ENCODE results near the gene CCL13. TPM values are rescaled to one million over a fixed set of nuclear protein-coding genes. Genes with fewer than 3 reads are reported as not detected.

CCL13 gene
- polyA plus RNA-seq, 1 of the 3 experiments (the other 2 are of a cell fraction): not detected

DNA sequence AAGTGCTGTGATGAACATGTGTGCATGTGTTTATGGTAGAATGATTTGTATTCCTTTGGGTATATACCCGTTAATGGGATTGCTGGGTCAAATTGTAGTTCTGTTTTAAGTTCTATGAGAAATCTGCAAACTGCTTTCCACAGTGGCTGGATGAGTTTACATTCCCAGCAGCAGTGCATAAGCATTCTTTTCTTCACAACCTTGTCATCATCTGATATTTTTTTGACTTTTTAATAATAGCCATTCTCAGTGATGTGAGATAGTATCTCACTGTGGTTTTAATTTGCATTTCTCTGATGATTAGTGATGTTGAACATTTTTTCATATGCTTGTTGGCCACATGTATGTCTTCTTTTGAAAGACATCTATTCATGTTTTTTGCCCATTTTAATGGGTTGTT, 18.6 kb upstream of the CCL13 start (continued):
- TF ChIP-seq, protein P1, sequence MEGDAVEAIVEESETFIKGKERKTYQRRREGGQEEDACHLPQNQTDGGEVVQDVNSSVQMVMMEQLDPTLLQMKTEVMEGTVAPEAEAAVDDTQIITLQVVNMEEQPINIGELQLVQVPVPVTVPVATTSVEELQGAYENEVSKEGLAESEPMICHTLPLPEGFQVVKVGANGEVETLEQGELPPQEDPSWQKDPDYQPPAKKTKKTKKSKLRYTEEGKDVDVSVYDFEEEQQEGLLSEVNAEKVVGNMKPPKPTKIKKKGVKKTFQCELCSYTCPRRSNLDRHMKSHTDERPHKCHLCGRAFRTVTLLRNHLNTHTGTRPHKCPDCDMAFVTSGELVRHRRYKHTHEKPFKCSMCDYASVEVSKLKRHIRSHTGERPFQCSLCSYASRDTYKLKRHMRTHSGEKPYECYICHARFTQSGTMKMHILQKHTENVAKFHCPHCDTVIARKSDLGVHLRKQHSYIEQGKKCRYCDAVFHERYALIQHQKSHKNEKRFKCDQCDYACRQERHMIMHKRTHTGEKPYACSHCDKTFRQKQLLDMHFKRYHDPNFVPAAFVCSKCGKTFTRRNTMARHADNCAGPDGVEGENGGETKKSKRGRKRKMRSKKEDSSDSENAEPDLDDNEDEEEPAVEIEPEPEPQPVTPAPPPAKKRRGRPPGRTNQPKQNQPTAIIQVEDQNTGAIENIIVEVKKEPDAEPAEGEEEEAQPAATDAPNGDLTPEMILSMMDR (IDR thresholded peaks at IDR 0.05): no peak
- TF ChIP-seq, protein P2, sequence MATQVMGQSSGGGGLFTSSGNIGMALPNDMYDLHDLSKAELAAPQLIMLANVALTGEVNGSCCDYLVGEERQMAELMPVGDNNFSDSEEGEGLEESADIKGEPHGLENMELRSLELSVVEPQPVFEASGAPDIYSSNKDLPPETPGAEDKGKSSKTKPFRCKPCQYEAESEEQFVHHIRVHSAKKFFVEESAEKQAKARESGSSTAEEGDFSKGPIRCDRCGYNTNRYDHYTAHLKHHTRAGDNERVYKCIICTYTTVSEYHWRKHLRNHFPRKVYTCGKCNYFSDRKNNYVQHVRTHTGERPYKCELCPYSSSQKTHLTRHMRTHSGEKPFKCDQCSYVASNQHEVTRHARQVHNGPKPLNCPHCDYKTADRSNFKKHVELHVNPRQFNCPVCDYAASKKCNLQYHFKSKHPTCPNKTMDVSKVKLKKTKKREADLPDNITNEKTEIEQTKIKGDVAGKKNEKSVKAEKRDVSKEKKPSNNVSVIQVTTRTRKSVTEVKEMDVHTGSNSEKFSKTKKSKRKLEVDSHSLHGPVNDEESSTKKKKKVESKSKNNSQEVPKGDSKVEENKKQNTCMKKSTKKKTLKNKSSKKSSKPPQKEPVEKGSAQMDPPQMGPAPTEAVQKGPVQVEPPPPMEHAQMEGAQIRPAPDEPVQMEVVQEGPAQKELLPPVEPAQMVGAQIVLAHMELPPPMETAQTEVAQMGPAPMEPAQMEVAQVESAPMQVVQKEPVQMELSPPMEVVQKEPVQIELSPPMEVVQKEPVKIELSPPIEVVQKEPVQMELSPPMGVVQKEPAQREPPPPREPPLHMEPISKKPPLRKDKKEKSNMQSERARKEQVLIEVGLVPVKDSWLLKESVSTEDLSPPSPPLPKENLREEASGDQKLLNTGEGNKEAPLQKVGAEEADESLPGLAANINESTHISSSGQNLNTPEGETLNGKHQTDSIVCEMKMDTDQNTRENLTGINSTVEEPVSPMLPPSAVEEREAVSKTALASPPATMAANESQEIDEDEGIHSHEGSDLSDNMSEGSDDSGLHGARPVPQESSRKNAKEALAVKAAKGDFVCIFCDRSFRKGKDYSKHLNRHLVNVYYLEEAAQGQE (IDR thresholded peaks at IDR 0.05; ENCODE audit: low read depth, low read length): no peak
- no peak for TF ChIP-seq YY1 (IDR thresholded peaks at IDR 0.05; ENCODE audit: low read depth)

DNA sequence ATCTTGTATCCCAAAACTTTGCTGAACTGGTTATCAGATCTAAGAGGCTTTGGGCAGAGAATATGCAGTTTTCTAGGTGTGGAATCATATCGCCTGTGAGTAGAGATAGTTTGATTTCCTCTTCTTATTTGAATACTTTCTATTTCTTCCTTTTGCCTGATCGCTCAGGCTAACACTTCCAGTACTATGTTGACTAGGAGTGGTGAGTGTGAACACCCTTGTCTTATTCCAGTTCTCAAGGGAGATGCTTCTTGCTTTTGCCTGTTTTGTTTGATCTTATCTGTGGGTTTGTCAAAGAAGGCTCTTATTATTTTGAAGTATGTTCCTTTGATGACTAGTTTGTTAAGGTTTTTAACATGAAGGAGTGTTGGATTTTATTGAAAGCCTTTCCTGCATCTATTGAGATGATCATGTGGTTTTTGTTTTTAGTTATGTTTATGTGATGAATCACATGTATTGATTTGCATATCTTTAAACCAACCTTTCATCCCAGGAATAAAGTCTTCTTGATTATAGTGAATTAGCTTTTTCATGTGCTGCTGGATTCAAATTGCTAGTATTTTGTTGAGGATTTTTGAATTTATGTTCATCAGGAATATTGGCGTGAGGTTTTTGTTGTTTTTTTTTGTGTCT, 17.0 kb upstream of the CCL13 start:
- TF ChIP-seq RCOR1 (IDR thresholded peaks at IDR 0.05; ENCODE audit: low read length) (no peak), FOSL2 (IDR thresholded peaks at IDR 0.05; ENCODE audit: borderline replicate concordance, low read depth) (no peak), ELF1 (IDR thresholded peaks at IDR 0.05) (no peak), TCF12 (IDR thresholded peaks at IDR 0.05) (no peak), FOXM1 (IDR thresholded peaks at IDR 0.05; ENCODE audit: low read depth) (no peak), GATA2 (CRISPR knock-in tag; IDR thresholded peaks at IDR 0.05) (no peak), TAF1 (IDR thresholded peaks at IDR 0.05; ENCODE audit: borderline replicate concordance, low read depth, low read length) (no peak)
- TF ChIP-seq, protein P3, sequence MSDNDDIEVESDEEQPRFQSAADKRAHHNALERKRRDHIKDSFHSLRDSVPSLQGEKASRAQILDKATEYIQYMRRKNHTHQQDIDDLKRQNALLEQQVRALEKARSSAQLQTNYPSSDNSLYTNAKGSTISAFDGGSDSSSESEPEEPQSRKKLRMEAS (IDR thresholded peaks at IDR 0.05; ENCODE audit: low read depth): no peak
- TF ChIP-seq, protein P4, sequence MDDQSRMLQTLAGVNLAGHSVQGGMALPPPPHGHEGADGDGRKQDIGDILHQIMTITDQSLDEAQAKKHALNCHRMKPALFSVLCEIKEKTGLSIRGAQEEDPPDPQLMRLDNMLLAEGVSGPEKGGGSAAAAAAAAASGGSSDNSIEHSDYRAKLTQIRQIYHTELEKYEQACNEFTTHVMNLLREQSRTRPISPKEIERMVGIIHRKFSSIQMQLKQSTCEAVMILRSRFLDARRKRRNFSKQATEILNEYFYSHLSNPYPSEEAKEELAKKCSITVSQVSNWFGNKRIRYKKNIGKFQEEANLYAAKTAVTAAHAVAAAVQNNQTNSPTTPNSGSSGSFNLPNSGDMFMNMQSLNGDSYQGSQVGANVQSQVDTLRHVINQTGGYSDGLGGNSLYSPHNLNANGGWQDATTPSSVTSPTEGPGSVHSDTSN (IDR thresholded peaks at IDR 0.05): no peak
- TF ChIP-seq, protein P1 (IDR thresholded peaks at IDR 0.05): no peak
- Histone ChIP-seq H3K36me3 (replicated peaks in 1 of 2; ENCODE audit: control insufficient read depth in 1 of 2, insufficient read depth in 2 of 2, low read length in 1 of 2) (no peaks in the 10 kb centered on the region), H3K9me2 (no peaks in the 10 kb centered on the region), H3K9ac (no peak overlapping the region), H2AFZ (ENCODE audit: low read depth) (no peak overlapping the region), H3K9me3 (no peaks in the 10 kb centered on the region), H3K27me3 (ENCODE audit: insufficient read depth) (no peaks in the 10 kb centered on the region), H3K4me3 (ENCODE audit: low read depth in 2 of 2, low read length in 1 of 2) (no peak overlapping the region), H4K20me1 (ENCODE audit: insufficient read depth) (no peaks in the 10 kb centered on the region), H3K79me2 (ENCODE audit: insufficient read depth) (no peaks in the 10 kb centered on the region), H3K4me2 (no peak overlapping the region), H3K4me1 (ENCODE audit: control insufficient read depth in 1 of 2, insufficient read depth in 2 of 2, low read depth in 1 of 2, low read length in 1 of 2) (no peaks in the 10 kb centered on the region), H3F3A (replicated peaks; ENCODE audit: insufficient read depth) (no peaks in the 10 kb centered on the region), H3K27ac (ENCODE audit: low read depth in 2 of 2, low read length in 1 of 2) (no peak overlapping the region)
- 32% methylated on average over 3 of the region's 3 CpGs for WGBS (ENCODE audit: low lambda C conversion rate)
- ChIA-PET CTCF (interaction anchor here (0.9 to 2.0 kb wide), 3 partner anchors 20 to 139 kb away, joined by 3 to 7 read pairs (median 5); partner anchors contain the start of gene CCL8), POLR2A (no interaction called here)
- DNase-seq: no peak
